ENCODE data around the gene PIK3R1. TPM values are rescaled to one million over a fixed set of nuclear protein-coding genes. Genes with fewer than 3 reads are reported as not detected.

The PIK3R1 gene
- total RNA-seq, 1 experiment from 2014 or later, result 11.3 TPM

GRCh38 chr5:68331192-68332079, 115.9 kb downstream of the PIK3R1 start:
- Histone ChIP-seq H4K8ac (replicated peaks; ENCODE audit: insufficient read length, low read depth, low read length) (no peak overlapping the region), H2BK20ac (ENCODE audit: low read depth, low read length, poor library complexity, severe bottlenecking) (no peak overlapping the region), H3K9me3 (ENCODE audit: control insufficient read depth, low read depth, low read length) (no peaks in the 10 kb centered on the region), H2BK120ac (ENCODE audit: low read depth, low read length, poor library complexity, severe bottlenecking) (no peak overlapping the region), H3K4me2 (ENCODE audit: insufficient read depth, insufficient read length, low read length) (no peak overlapping the region), H3K9ac (ENCODE audit: extremely low read depth, insufficient read length, low read length) (no peak overlapping the region), H3T11ph (ENCODE audit: low read length) (no peak overlapping the region), H2BK15ac (ENCODE audit: low read depth, low read length) (no peak overlapping the region), H3K14ac (ENCODE audit: insufficient read depth, low read length) (no peak overlapping the region), H3K4ac (ENCODE audit: low read depth, low read length) (no peak overlapping the region), H3K27me3 (ENCODE audit: insufficient read depth, low read length) (no peaks in the 10 kb centered on the region), H2BK12ac (ENCODE audit: insufficient read length, low read depth, low read length) (no peak overlapping the region), H4K20me1 (ENCODE audit: control insufficient read depth, insufficient read depth, insufficient read length) (no peaks in the 10 kb centered on the region), H2BK5ac (ENCODE audit: insufficient read length, low read length) (no peak overlapping the region), H3K79me1 (ENCODE audit: insufficient read depth, low read depth, low read length, poor library complexity, severe bottlenecking) (no peaks in the 10 kb centered on the region), H3K18ac (ENCODE audit: insufficient read length, low read depth, low read length) (no peak overlapping the region), H3K4me1 (ENCODE audit: insufficient read depth, low read length) (no peaks in the 10 kb centered on the region), H4K5ac (ENCODE audit: insufficient read length, low read depth, low read length) (no peak overlapping the region), H3K79me2 (ENCODE audit: insufficient read depth, low read length) (no peaks in the 10 kb centered on the region), H3K23me2 (ENCODE audit: insufficient read length, low read depth, low read length, poor library complexity, severe bottlenecking) (no peaks in the 10 kb centered on the region), H2AK5ac (ENCODE audit: insufficient read length, low read length) (no peak overlapping the region), H3K27ac (ENCODE audit: insufficient read length, low read depth, low read length) (no peak overlapping the region), H2AFZ (ENCODE audit: low read length) (no peak overlapping the region), H4K91ac (ENCODE audit: insufficient read length, low read depth, low read length) (no peak overlapping the region), H3K56ac (ENCODE audit: insufficient read length, low read depth, low read length) (no peak overlapping the region), H3K23ac (ENCODE audit: insufficient read length, low read depth, low read length) (no peak overlapping the region)
- Mint-ChIP-seq H3K4me1 (no peaks in the 10 kb centered on the region), H3K27ac (no peak overlapping the region), H3K4me3 (no peak overlapping the region), H3K27me3 (ENCODE audit: low read depth) (no peaks in the 10 kb centered on the region; the same call in 1 of the 2 replicates), H3K9me3 (no peaks in the 10 kb centered on the region; a peak in 1 of 5 replicates), H3K36me3 (ENCODE audit: insufficient read depth in 1 of 3, low read depth in 3 of 3) (0 out of 7 replicates have a peak, but pooled peaks cover 0 to 2% (median 0%) of the 10 kb centered on the region in 3 experiments)
- DNase-seq, result no peak
- WGBS (ENCODE audit: extremely low coverage, insufficient read length, low lambda C conversion rate), result no CpG with 5 or more reads among the region's 4 CpGs
- no peak for TF ChIP-seq CTCF (conservative IDR thresholded peaks at IDR 0.05)

Data from H9 (cell line).